ENCODE measurements around the gene AUTS2. TPM values are rescaled to one million over a fixed set of nuclear protein-coding genes. Genes with fewer than 3 reads are reported as not detected.

The AUTS2 gene
- total and polyA plus RNA-seq, 10 donors: 6.1 to 54.8 (median 29.1) TPM

- no peak overlapping the region for H3K27ac ChIP-seq
- TF ChIP-seq POLR2A (IDR thresholded peaks at IDR 0.05): no peak
- no peak for TF ChIP-seq POLR2AphosphoS5 (IDR thresholded peaks at IDR 0.05)
- TF ChIP-seq CTCF (IDR thresholded peaks at IDR 0.05 in 8 of 11, conservative IDR thresholded peaks at IDR 0.05 in 3 of 11): no peak
- H3K9me3 ChIP-seq: peaks cover 0 to 9% (median 4%) of the 10 kb centered on the region in 8 donors
- 88 to 93% (median 90%) methylated on average over 7 of the region's 7 CpGs for WGBS, 5 donors
- DNase-seq: no peak
- peaks cover 0 to 39% (median 24%) of the 10 kb centered on the region in 6 donors for H3K4me1 ChIP-seq
- H3K27me3 ChIP-seq (replicated peaks in 1 of 7): peaks cover 0 to 47% (median 8%) of the 10 kb centered on the region in 7 donors
- H3K4me3 ChIP-seq: no peak overlapping the region
- H3K36me3 ChIP-seq: no peaks in the 10 kb centered on the region
- intact Hi-C loops (cut with DNase I; ENCODE audit: low total_unique reads): no loop called here
Observed at GRCh38 chr7:69596056-69596455, 2.2 kb upstream of the AUTS2 start.

GRCh38 chr7:69596723-69597277 lies 1.5 kb upstream of the AUTS2 start:
- H3K27ac ChIP-seq: peak overlapping the region in 7 of 8 donors; percentile 77 to 82 (median 80)
- WGBS, 5 donors: 18 to 23% (median 22%) methylated on average over 16 of the region's 16 CpGs

GRCh38 chr7:69597278-69598076 lies 798 bp upstream of the AUTS2 start:
- Histone ChIP-seq H3K4me1 (peaks cover 0 to 44% (median 27%) of the 10 kb centered on the region in 6 donors), H3K4me3 (peak overlapping the region; percentile 63 to 91 (median 74)), H3K27ac (peak overlapping the region; percentile 60 to 82 (median 80)), H3K27me3 (replicated peaks in 1 of 7) (peaks cover 0 to 50% (median 8%) of the 10 kb centered on the region in 7 donors), H3K36me3 (no peaks in the 10 kb centered on the region), H3K9me3 (no peaks in the 10 kb centered on the region)
- TF ChIP-seq CTCF (IDR thresholded peaks at IDR 0.05 in 8 of 11, conservative IDR thresholded peaks at IDR 0.05 in 3 of 11) (no peak), POLR2A (IDR thresholded peaks at IDR 0.05) (no peak), POLR2AphosphoS5 (IDR thresholded peaks at IDR 0.05) (peak in 2 of 3 donors; percentile 48 to 49)
- WGBS, 5 donors: 0 to 1% (median 1%) methylated on average over 37 to 77 of the region's 78 CpGs
- peak; percentile 89 for DNase-seq
- intact Hi-C loops (cut with DNase I; ENCODE audit: low total_unique reads): no loop called here

More at GRCh38 chr7:69596723-69597277, 1.5 kb upstream of the AUTS2 start:
- DNase-seq: no peak
- peaks cover 0 to 2% (median under 1%) of the 10 kb centered on the region in 8 donors for H3K9me3 ChIP-seq
- H3K36me3 ChIP-seq: no peaks in the 10 kb centered on the region
- peaks cover 0 to 44% (median 27%) of the 10 kb centered on the region in 6 donors for H3K4me1 ChIP-seq
- H3K27me3 ChIP-seq (replicated peaks in 1 of 7): peaks cover 0 to 50% (median 8%) of the 10 kb centered on the region in 7 donors
- TF ChIP-seq CTCF (IDR thresholded peaks at IDR 0.05 in 8 of 11, conservative IDR thresholded peaks at IDR 0.05 in 3 of 11) (no peak), POLR2A (IDR thresholded peaks at IDR 0.05) (no peak), POLR2AphosphoS5 (IDR thresholded peaks at IDR 0.05) (no peak)
- H3K4me3 ChIP-seq: peak overlapping the region; percentile 63 to 91 (median 74)
- intact Hi-C loops (cut with DNase I; ENCODE audit: low total_unique reads): no loop called here

Data from spleen (tissue), 11 donors.